NCI-H2081 (cell line): Measurements from ENCODE around the gene GRB10.
"Not testable (repeated sequence)": the region's sequence is repeated elsewhere in the genome, so short reads cannot be mapped to it uniquely, and the experiment has no call there.

Experiments used
- DNase-seq, 2 experiments: peaks; one replicate each; lab custom pipeline; 2025; lab: John Stamatoyannopoulos, UW

Gene GRB10

GRCh38 chr7:50580057-50580456, 202.6 kb downstream of the GRB10 start:
- no peak for DNase-seq

- DNase-seq = not testable (repeated sequence)
These were observed 204.6 kb downstream of the GRB10 start for GRCh38 chr7:50578105-50578504.

GRCh38 chr7:50577569-50577968, 205.1 kb downstream of the GRB10 start:
- no peak for DNase-seq

- DNase-seq = not testable (repeated sequence)
These were observed 206.3 kb downstream of the GRB10 start for GRCh38 chr7:50576388-50576787.

GRCh38 chr7:50567715-50568261, 214.9 kb downstream of the GRB10 start:
- DNase-seq = no peak

GRCh38 chr7:50565977-50566376, 216.7 kb downstream of the GRB10 start:
- no peak for DNase-seq

- no peak for DNase-seq
These were observed 217.2 kb downstream of the GRB10 start for GRCh38 chr7:50565559-50565916.

- DNase-seq = no peak
These were observed 217.8 kb downstream of the GRB10 start, which contains the start of gene DDC for GRCh38 chr7:50564640-50565558. Gene DDC, minus strand, starts transcription at chr7:50565405. Its CDS starts 21,320 bp downstream, at chr7:50544085.

GRCh38 chr7:50564171-50564570, 218.5 kb downstream of the GRB10 start:
- DNase-seq = no peak

- DNase-seq = no peak
These were observed 220.6 kb downstream of the GRB10 start for GRCh38 chr7:50562136-50562535.

- peak; percentile 95 to 98 for DNase-seq
These were observed 221.8 kb downstream of the GRB10 start for GRCh38 chr7:50560865-50561351.

GRCh38 chr7:50559881-50560280, 222.8 kb downstream of the GRB10 start:
- DNase-seq = peak in 1 of 2 experiments; percentile 61

GRCh38 chr7:50558294-50559053, 224.2 kb downstream of the GRB10 start:
- peak; percentile 92 to 99 for DNase-seq

- no peak for DNase-seq
These were observed 225.6 kb downstream of the GRB10 start for GRCh38 chr7:50557099-50557498.

GRCh38 chr7:50556247-50556991, 226.3 kb downstream of the GRB10 start:
- peak in 1 of 2 experiments; percentile 55 for DNase-seq

- DNase-seq = peak in 1 of 2 experiments; percentile 32
These were observed 227.0 kb downstream of the GRB10 start for GRCh38 chr7:50555594-50556140.

- DNase-seq = no peak
These were observed 228.0 kb downstream of the GRB10 start for GRCh38 chr7:50554431-50555322.

GRCh38 chr7:50553973-50554372, 228.7 kb downstream of the GRB10 start:
- DNase-seq = no peak

GRCh38 chr7:50552921-50553320, 229.8 kb downstream of the GRB10 start:
- DNase-seq = no peak

- DNase-seq = peak; percentile 96 to 100
These were observed 230.6 kb downstream of the GRB10 start for GRCh38 chr7:50552139-50552538.
